ENCODE data around the gene RFX2. TPM values are rescaled to one million over a fixed set of nuclear protein-coding genes. Genes with fewer than 3 reads are reported as not detected.
"Not testable (repeated sequence)": the region's sequence is repeated elsewhere in the genome, so short reads cannot be mapped to it uniquely, and the experiment has no call there.

RFX2 gene
- total RNA-seq, 1 donor from 2014 or later, result 3.2 TPM

GRCh38 chr19:5964816-5965565 is 145.3 kb downstream of the RFX2 start:
- H3K9me3 Mint-ChIP-seq (ENCODE audit: unreplicated experiment), result no peaks in the 10 kb centered on the region
- FAIRE-seq (no peak), DNase-seq (ENCODE audit: low read depth) (no peak)
- Histone ChIP-seq H2AFZ (ENCODE audit: low read depth, low read length) (no peak overlapping the region), H3K4me1 (ENCODE audit: insufficient read depth, low read length) (peaks cover 27% of the 10 kb centered on the region), H3K27me3 (ENCODE audit: insufficient read depth, low read length) (no peaks in the 10 kb centered on the region), H3K27ac (ENCODE audit: low read depth, low read length) (no peak overlapping the region), H3K9me3 (ENCODE audit: insufficient read depth, low read depth, low read length) (no peaks in the 10 kb centered on the region), H4K20me1 (ENCODE audit: insufficient read depth, low read length) (peaks cover 96% of the 10 kb centered on the region), H3K79me2 (ENCODE audit: insufficient read depth, low read length) (peaks cover 98% of the 10 kb centered on the region), H3K36me3 (ENCODE audit: insufficient read depth, low read length) (no peaks in the 10 kb centered on the region), H3K9ac (ENCODE audit: low read length) (no peak overlapping the region), H3K4me2 (ENCODE audit: low read length) (no peak overlapping the region), H3K4me3 (ENCODE audit: insufficient read depth, low read depth, low read length) (no peak overlapping the region)
- no peak for TF ChIP-seq EZH2 (IDR thresholded peaks at IDR 0.05; ENCODE audit: insufficient read depth, low read length)
- TF ChIP-seq, protein P1, sequence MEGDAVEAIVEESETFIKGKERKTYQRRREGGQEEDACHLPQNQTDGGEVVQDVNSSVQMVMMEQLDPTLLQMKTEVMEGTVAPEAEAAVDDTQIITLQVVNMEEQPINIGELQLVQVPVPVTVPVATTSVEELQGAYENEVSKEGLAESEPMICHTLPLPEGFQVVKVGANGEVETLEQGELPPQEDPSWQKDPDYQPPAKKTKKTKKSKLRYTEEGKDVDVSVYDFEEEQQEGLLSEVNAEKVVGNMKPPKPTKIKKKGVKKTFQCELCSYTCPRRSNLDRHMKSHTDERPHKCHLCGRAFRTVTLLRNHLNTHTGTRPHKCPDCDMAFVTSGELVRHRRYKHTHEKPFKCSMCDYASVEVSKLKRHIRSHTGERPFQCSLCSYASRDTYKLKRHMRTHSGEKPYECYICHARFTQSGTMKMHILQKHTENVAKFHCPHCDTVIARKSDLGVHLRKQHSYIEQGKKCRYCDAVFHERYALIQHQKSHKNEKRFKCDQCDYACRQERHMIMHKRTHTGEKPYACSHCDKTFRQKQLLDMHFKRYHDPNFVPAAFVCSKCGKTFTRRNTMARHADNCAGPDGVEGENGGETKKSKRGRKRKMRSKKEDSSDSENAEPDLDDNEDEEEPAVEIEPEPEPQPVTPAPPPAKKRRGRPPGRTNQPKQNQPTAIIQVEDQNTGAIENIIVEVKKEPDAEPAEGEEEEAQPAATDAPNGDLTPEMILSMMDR (IDR thresholded peaks at IDR 0.05; ENCODE audit: insufficient read depth, low read depth, low read length), result no peak
- H3K27me3 Mint-ChIP-seq (ENCODE audit: low read depth, unreplicated experiment), result no peaks in the 10 kb centered on the region
- H3K4me3 Mint-ChIP-seq (ENCODE audit: unreplicated experiment), result no peak overlapping the region
- peaks cover 29% of the 10 kb centered on the region for H3K4me1 Mint-ChIP-seq (ENCODE audit: low read depth, unreplicated experiment)
- H3K27ac Mint-ChIP-seq (ENCODE audit: unreplicated experiment), result no peak overlapping the region
- H3K36me3 Mint-ChIP-seq (ENCODE audit: low read depth, unreplicated experiment), result peaks cover 1% of the 10 kb centered on the region

GRCh38 chr19:5963855-5964254 is 146.4 kb downstream of the RFX2 start:
- no peak overlapping the region for H3K27ac ChIP-seq (ENCODE audit: low read depth, low read length)
- Mint-ChIP-seq H3K36me3 (ENCODE audit: low read depth, unreplicated experiment) (peaks cover 3% of the 10 kb centered on the region), H3K27me3 (ENCODE audit: low read depth, unreplicated experiment) (no peaks in the 10 kb centered on the region), H3K27ac (ENCODE audit: unreplicated experiment) (peak overlapping the region; percentile 29), H3K9me3 (ENCODE audit: unreplicated experiment) (no peaks in the 10 kb centered on the region), H3K4me3 (ENCODE audit: unreplicated experiment) (no peak overlapping the region), H3K4me1 (ENCODE audit: low read depth, unreplicated experiment) (peaks cover 29% of the 10 kb centered on the region)
- H3K79me2 ChIP-seq (ENCODE audit: insufficient read depth, low read length), result peaks cover 98% of the 10 kb centered on the region
- H4K20me1 ChIP-seq (ENCODE audit: insufficient read depth, low read length), result peaks cover 96% of the 10 kb centered on the region
- no peak overlapping the region for H3K9ac ChIP-seq (ENCODE audit: low read length)
- TF ChIP-seq, protein P1 (IDR thresholded peaks at IDR 0.05; ENCODE audit: insufficient read depth, low read depth, low read length), result no peak
- no peak for TF ChIP-seq EZH2 (IDR thresholded peaks at IDR 0.05; ENCODE audit: insufficient read depth, low read length)
- H3K36me3 ChIP-seq (ENCODE audit: insufficient read depth, low read length), result no peaks in the 10 kb centered on the region
- DNase-seq (ENCODE audit: low read depth), result no peak
- H2AFZ ChIP-seq (ENCODE audit: low read depth, low read length), result no peak overlapping the region
- no peaks in the 10 kb centered on the region for H3K9me3 ChIP-seq (ENCODE audit: insufficient read depth, low read depth, low read length)
- peaks cover 26% of the 10 kb centered on the region for H3K4me1 ChIP-seq (ENCODE audit: insufficient read depth, low read length)
- H3K4me2 ChIP-seq (ENCODE audit: low read length), result no peak overlapping the region
- no peaks in the 10 kb centered on the region for H3K27me3 ChIP-seq (ENCODE audit: insufficient read depth, low read length)
- no peak overlapping the region for H3K4me3 ChIP-seq (ENCODE audit: insufficient read depth, low read depth, low read length)
- no peak for FAIRE-seq

- H3K27me3 ChIP-seq (ENCODE audit: insufficient read depth, low read length); H3K27ac Mint-ChIP-seq (ENCODE audit: unreplicated experiment); H3K36me3 Mint-ChIP-seq (ENCODE audit: low read depth, unreplicated experiment); DNase-seq (ENCODE audit: low read depth); H2AFZ ChIP-seq (ENCODE audit: low read depth, low read length); FAIRE-seq; H3K4me3 ChIP-seq (ENCODE audit: insufficient read depth, low read depth, low read length); H3K4me3 Mint-ChIP-seq (ENCODE audit: unreplicated experiment); H3K4me2 ChIP-seq (ENCODE audit: low read length); H3K9ac ChIP-seq (ENCODE audit: low read length); H3K36me3 ChIP-seq (ENCODE audit: insufficient read depth, low read length); H3K9me3 ChIP-seq (ENCODE audit: insufficient read depth, low read depth, low read length); H3K9me3 Mint-ChIP-seq (ENCODE audit: unreplicated experiment); H3K27me3 Mint-ChIP-seq (ENCODE audit: low read depth, unreplicated experiment); H3K27ac ChIP-seq (ENCODE audit: low read depth, low read length): not testable (repeated sequence)
- peaks cover 29% of the 10 kb centered on the region for H3K4me1 Mint-ChIP-seq (ENCODE audit: low read depth, unreplicated experiment)
- peaks cover 98% of the 10 kb centered on the region for H3K79me2 ChIP-seq (ENCODE audit: insufficient read depth, low read length)
- peaks cover 20% of the 10 kb centered on the region for H3K4me1 ChIP-seq (ENCODE audit: insufficient read depth, low read length)
- peaks cover 96% of the 10 kb centered on the region for H4K20me1 ChIP-seq (ENCODE audit: insufficient read depth, low read length)
Measured at GRCh38 chr19:5963259-5963658, 147.0 kb downstream of the RFX2 start.
